Activated CD8-positive, alpha-beta memory T cell treated with anti-CD3 and anti-CD28 coated beads, Interleukin-2, amount 50 U/mL, for 48 hours (primary cell): ENCODE measurements around the gene CUZD1.

Experiments
- DNase-seq: peaks from one replicate; pipeline ENCODE4 v3.0.0-alpha.2; 2020

The CUZD1 gene

GRCh38 chr10:122814493-122814892 lies 31.2 kb downstream of the CUZD1 start:
- no peak for DNase-seq

GRCh38 chr10:122812751-122813150 lies 32.9 kb downstream of the CUZD1 start:
- DNase-seq, result no peak

- no peak for DNase-seq
Measured at GRCh38 chr10:122802282-122802681, 43.4 kb downstream of the CUZD1 start.

- DNase-seq, result no peak
Measured at GRCh38 chr10:122798704-122799231, 46.9 kb downstream of the CUZD1 start.

GRCh38 chr10:122796796-122797195 lies 48.9 kb downstream of the CUZD1 start:
- no peak for DNase-seq

GRCh38 chr10:122795924-122796323 lies 49.7 kb downstream of the CUZD1 start:
- no peak for DNase-seq

- no peak for DNase-seq
Measured at GRCh38 chr10:122786269-122786668, 59.4 kb downstream of the CUZD1 start.

GRCh38 chr10:122782911-122783310 lies 62.7 kb downstream of the CUZD1 start:
- DNase-seq, result no peak
